Measurements from ENCODE around the gene PTPN3.

PTPN3 gene

GRCh38 chr9:109476642-109477257 is 21.4 kb downstream of the PTPN3 start:
- peaks cover 26 to 43% of the 10 kb centered on the region in 2 donors for H3K27me3 Mint-ChIP-seq
- no peak overlapping the region for H3K27ac Mint-ChIP-seq
- H3K4me3 Mint-ChIP-seq = no peak overlapping the region
- no peaks in the 10 kb centered on the region for H3K36me3 Mint-ChIP-seq
- peaks cover 0 to 13% of the 10 kb centered on the region in 2 donors for H3K4me1 Mint-ChIP-seq
- no peak for DNase-seq
- ATAC-seq (replicated peaks) = no peak
- H3K9me3 Mint-ChIP-seq = no peaks in the 10 kb centered on the region

GRCh38 chr9:109475526-109475925 is 22.6 kb downstream of the PTPN3 start:
- Mint-ChIP-seq H3K4me3 (no peak overlapping the region), H3K4me1 (peaks cover 0 to 13% of the 10 kb centered on the region in 2 donors), H3K27ac (no peak overlapping the region), H3K9me3 (no peaks in the 10 kb centered on the region), H3K27me3 (peaks cover 29 to 35% of the 10 kb centered on the region in 2 donors), H3K36me3 (no peaks in the 10 kb centered on the region)
- no peak for DNase-seq
- no peak for ATAC-seq (replicated peaks)

GRCh38 chr9:109474944-109475343 is 23.2 kb downstream of the PTPN3 start:
- Mint-ChIP-seq H3K36me3 (no peaks in the 10 kb centered on the region), H3K27ac (no peak overlapping the region), H3K9me3 (no peaks in the 10 kb centered on the region), H3K27me3 (peaks cover 29% of the 10 kb centered on the region in 2 donors), H3K4me3 (no peak overlapping the region), H3K4me1 (peaks cover 1 to 15% of the 10 kb centered on the region in 2 donors)
- DNase-seq = no peak
- ATAC-seq (replicated peaks) = no peak

GRCh38 chr9:109474170-109474569 is 23.9 kb downstream of the PTPN3 start:
- Mint-ChIP-seq H3K4me3 (no peak overlapping the region), H3K27me3 (peaks cover 29% of the 10 kb centered on the region in 2 donors), H3K9me3 (no peaks in the 10 kb centered on the region), H3K27ac (no peak overlapping the region), H3K4me1 (peaks cover 3 to 19% of the 10 kb centered on the region in 2 donors), H3K36me3 (no peaks in the 10 kb centered on the region)
- ATAC-seq (replicated peaks) (no peak), DNase-seq (no peak)

- no peaks in the 10 kb centered on the region for H3K9me3 Mint-ChIP-seq
- H3K4me1 Mint-ChIP-seq = peaks cover 3 to 19% of the 10 kb centered on the region in 2 donors
- H3K4me3 Mint-ChIP-seq = no peak overlapping the region
- ATAC-seq (replicated peaks) (no peak), DNase-seq (no peak)
- no peak overlapping the region for H3K27ac Mint-ChIP-seq
- H3K36me3 Mint-ChIP-seq = no peaks in the 10 kb centered on the region
- H3K27me3 Mint-ChIP-seq = peaks cover 27% of the 10 kb centered on the region in 2 donors
Measured at GRCh38 chr9:109473329-109473728, 24.8 kb downstream of the PTPN3 start.

GRCh38 chr9:109471475-109472393 is 26.4 kb downstream of the PTPN3 start:
- Mint-ChIP-seq H3K27ac (no peak overlapping the region), H3K36me3 (no peaks in the 10 kb centered on the region), H3K9me3 (no peaks in the 10 kb centered on the region), H3K4me1 (peaks cover 3 to 5% of the 10 kb centered on the region in 2 donors), H3K27me3 (peaks cover 18 to 24% of the 10 kb centered on the region in 2 donors), H3K4me3 (no peak overlapping the region)
- DNase-seq = no peak
- no peak for ATAC-seq (replicated peaks)

GRCh38 chr9:109469646-109470358 is 28.3 kb downstream of the PTPN3 start:
- peaks cover 3 to 5% of the 10 kb centered on the region in 2 donors for H3K4me1 Mint-ChIP-seq
- no peaks in the 10 kb centered on the region for H3K9me3 Mint-ChIP-seq
- peaks cover 22 to 24% of the 10 kb centered on the region in 2 donors for H3K27me3 Mint-ChIP-seq
- no peak overlapping the region for H3K27ac Mint-ChIP-seq
- peak; percentile 95 to 99 for ATAC-seq (replicated peaks)
- H3K36me3 Mint-ChIP-seq = no peaks in the 10 kb centered on the region
- peak; percentile 54 for DNase-seq
- no peak overlapping the region for H3K4me3 Mint-ChIP-seq

- ATAC-seq (replicated peaks) = no peak
- DNase-seq = no peak
- no peaks in the 10 kb centered on the region for H3K36me3 Mint-ChIP-seq
- H3K4me1 Mint-ChIP-seq = peaks cover 3 to 5% of the 10 kb centered on the region in 2 donors
- no peak overlapping the region for H3K4me3 Mint-ChIP-seq
- H3K9me3 Mint-ChIP-seq = no peaks in the 10 kb centered on the region
- peaks cover 16 to 17% of the 10 kb centered on the region in 2 donors for H3K27me3 Mint-ChIP-seq
- no peak overlapping the region for H3K27ac Mint-ChIP-seq
Measured at GRCh38 chr9:109468927-109469326, 29.2 kb downstream of the PTPN3 start.

- Mint-ChIP-seq H3K9me3 (no peaks in the 10 kb centered on the region), H3K27ac (no peak overlapping the region), H3K4me3 (no peak overlapping the region), H3K27me3 (peaks cover 16% of the 10 kb centered on the region in 2 donors), H3K4me1 (peaks cover 3 to 5% of the 10 kb centered on the region in 2 donors), H3K36me3 (no peaks in the 10 kb centered on the region)
- peak; percentile 52 to 58 for ATAC-seq (replicated peaks)
- no peak for DNase-seq
Measured at GRCh38 chr9:109467936-109468335, 30.2 kb downstream of the PTPN3 start.

GRCh38 chr9:109466623-109467590 is 31.2 kb downstream of the PTPN3 start:
- H3K4me1 Mint-ChIP-seq = peaks cover 3 to 5% of the 10 kb centered on the region in 2 donors
- no peak overlapping the region for H3K27ac Mint-ChIP-seq
- no peak overlapping the region for H3K4me3 Mint-ChIP-seq
- H3K36me3 Mint-ChIP-seq = no peaks in the 10 kb centered on the region
- DNase-seq (no peak), ATAC-seq (replicated peaks) (no peak)
- peaks cover 20 to 22% of the 10 kb centered on the region in 2 donors for H3K27me3 Mint-ChIP-seq
- no peaks in the 10 kb centered on the region for H3K9me3 Mint-ChIP-seq

GRCh38 chr9:109463924-109464625 is 34.0 kb downstream of the PTPN3 start:
- Mint-ChIP-seq H3K27me3 (peaks cover 24 to 30% of the 10 kb centered on the region in 2 donors), H3K27ac (no peak overlapping the region)
- DNase-seq = no peak

GRCh38 chr9:109460576-109460975 is 37.5 kb downstream of the PTPN3 start:
- H3K36me3 Mint-ChIP-seq = no peaks in the 10 kb centered on the region
- no peak overlapping the region for H3K27ac Mint-ChIP-seq
- H3K4me1 Mint-ChIP-seq = no peaks in the 10 kb centered on the region
- DNase-seq (no peak), ATAC-seq (replicated peaks) (no peak)
- H3K4me3 Mint-ChIP-seq = no peak overlapping the region
- peaks cover 33 to 51% of the 10 kb centered on the region in 2 donors for H3K27me3 Mint-ChIP-seq
- H3K9me3 Mint-ChIP-seq = no peaks in the 10 kb centered on the region

More at GRCh38 chr9:109463924-109464625, 34.0 kb downstream of the PTPN3 start:
- peak in 1 of 2 donors; percentile 57 for ATAC-seq (replicated peaks)
- no peaks in the 10 kb centered on the region for H3K36me3 Mint-ChIP-seq
- no peaks in the 10 kb centered on the region for H3K4me1 Mint-ChIP-seq
- H3K4me3 Mint-ChIP-seq = no peak overlapping the region
- no peaks in the 10 kb centered on the region for H3K9me3 Mint-ChIP-seq

GRCh38 chr9:109459423-109459822 is 38.7 kb downstream of the PTPN3 start:
- H3K4me1 Mint-ChIP-seq = no peaks in the 10 kb centered on the region
- no peak overlapping the region for H3K4me3 Mint-ChIP-seq
- no peak for ATAC-seq (replicated peaks)
- no peaks in the 10 kb centered on the region for H3K36me3 Mint-ChIP-seq
- no peak for DNase-seq
- peaks cover 39 to 50% of the 10 kb centered on the region in 2 donors for H3K27me3 Mint-ChIP-seq
- no peaks in the 10 kb centered on the region for H3K9me3 Mint-ChIP-seq
- no peak overlapping the region for H3K27ac Mint-ChIP-seq
